GM20000 (cell line): Measurements from ENCODE around the gene C1orf232.

Experiments used
- DNase-seq: peaks from one replicate; pipeline ENCODE4 v3.0.0; 2012; ENCODE audit warnings: low spot score
- TF ChIP-seq, protein P1 (sequence below): IDR thresholded peaks from 2 replicates; pipeline ENCODE4 v1.5.1; 2012; ENCODE audit warnings: mild to moderate bottlenecking, control low read depth; ENCODE audit errors: extremely low read depth, missing control alignments

C1orf232 gene

DNA sequence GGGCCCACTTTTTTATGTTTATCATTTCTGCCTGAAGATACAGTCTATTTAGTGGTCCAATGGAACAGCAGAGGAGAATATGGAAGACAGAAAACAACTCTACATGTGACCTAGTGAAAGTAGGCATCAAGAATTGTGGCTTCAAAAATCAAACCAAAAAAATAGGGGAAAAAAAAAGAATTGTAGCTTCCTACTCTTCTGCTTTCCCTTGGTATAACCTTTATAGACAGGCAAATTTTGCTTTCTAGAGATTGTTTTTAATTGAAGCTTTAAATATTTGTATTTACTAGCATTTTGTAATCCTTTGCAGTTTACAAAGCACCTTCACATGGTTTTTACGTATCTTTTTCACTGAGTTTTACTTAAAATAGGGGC is 42.8 kb downstream of the C1orf232 start:
- TF ChIP-seq, protein P1, sequence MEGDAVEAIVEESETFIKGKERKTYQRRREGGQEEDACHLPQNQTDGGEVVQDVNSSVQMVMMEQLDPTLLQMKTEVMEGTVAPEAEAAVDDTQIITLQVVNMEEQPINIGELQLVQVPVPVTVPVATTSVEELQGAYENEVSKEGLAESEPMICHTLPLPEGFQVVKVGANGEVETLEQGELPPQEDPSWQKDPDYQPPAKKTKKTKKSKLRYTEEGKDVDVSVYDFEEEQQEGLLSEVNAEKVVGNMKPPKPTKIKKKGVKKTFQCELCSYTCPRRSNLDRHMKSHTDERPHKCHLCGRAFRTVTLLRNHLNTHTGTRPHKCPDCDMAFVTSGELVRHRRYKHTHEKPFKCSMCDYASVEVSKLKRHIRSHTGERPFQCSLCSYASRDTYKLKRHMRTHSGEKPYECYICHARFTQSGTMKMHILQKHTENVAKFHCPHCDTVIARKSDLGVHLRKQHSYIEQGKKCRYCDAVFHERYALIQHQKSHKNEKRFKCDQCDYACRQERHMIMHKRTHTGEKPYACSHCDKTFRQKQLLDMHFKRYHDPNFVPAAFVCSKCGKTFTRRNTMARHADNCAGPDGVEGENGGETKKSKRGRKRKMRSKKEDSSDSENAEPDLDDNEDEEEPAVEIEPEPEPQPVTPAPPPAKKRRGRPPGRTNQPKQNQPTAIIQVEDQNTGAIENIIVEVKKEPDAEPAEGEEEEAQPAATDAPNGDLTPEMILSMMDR: no peak
- DNase-seq: no peak

DNA sequence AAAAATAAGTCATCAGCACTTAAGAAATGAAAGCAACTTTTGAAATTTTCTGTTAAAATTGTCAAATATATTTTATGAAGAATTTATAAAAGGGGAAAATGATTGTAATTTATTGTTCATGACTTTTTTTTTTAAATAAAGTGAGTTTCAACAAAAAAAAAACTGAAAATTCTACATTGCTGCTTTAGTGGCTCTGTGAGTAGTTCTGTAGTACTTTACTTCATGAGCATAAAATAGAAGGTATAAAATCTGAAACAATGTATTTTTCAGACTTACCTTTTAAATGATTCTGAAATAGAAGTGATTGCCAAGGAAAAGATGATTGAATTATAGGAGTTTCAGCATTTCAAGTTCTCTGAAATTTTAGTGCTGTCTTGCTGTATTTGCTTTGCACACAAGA is 43.4 kb downstream of the C1orf232 start:
- no peak for DNase-seq
- TF ChIP-seq, protein P1: no peak

DNA sequence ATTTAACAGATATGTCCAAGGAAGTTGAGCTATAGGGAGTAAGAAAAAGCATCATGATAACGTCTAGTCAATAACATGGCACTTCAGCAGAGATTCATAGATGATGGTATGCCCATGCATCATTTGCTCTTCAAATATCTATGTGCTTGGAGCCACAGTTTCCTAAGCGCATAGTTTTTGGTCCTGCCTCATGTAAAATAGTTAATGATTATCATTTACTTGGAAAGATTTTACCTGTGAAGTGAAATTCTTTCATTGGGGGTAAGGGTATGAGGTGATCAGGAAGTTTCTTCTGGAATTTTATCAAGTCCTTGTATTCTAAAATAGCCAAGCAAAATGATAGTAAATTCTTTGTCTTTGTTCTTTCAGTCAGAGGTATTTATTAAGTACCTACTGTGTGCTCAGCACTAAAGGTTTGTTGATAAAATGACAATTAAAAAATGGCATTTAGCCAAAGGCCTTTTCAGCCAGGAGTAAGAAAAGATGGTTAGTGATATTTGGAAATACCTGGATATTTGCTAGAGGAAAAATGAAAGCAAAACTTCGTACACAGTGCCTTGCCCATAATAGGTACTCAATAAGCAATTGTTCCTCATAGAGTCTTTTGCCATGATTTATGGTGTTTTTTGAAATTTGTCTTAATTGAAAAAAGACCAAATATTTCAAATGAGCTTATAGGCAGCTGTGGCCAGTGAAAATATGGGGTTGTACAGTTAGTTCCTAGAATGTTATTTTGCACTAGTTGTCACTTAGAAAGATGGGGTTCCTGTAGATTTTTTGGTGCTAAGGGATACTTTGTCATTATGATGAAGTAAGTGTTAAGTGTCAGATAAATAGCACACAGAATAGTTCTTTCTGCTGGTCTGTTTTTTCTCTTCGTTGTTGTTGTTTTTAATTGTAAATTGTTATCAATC is 44.1 kb downstream of the C1orf232 start:
- DNase-seq: no peak
- TF ChIP-seq, protein P1: no peak

DNA sequence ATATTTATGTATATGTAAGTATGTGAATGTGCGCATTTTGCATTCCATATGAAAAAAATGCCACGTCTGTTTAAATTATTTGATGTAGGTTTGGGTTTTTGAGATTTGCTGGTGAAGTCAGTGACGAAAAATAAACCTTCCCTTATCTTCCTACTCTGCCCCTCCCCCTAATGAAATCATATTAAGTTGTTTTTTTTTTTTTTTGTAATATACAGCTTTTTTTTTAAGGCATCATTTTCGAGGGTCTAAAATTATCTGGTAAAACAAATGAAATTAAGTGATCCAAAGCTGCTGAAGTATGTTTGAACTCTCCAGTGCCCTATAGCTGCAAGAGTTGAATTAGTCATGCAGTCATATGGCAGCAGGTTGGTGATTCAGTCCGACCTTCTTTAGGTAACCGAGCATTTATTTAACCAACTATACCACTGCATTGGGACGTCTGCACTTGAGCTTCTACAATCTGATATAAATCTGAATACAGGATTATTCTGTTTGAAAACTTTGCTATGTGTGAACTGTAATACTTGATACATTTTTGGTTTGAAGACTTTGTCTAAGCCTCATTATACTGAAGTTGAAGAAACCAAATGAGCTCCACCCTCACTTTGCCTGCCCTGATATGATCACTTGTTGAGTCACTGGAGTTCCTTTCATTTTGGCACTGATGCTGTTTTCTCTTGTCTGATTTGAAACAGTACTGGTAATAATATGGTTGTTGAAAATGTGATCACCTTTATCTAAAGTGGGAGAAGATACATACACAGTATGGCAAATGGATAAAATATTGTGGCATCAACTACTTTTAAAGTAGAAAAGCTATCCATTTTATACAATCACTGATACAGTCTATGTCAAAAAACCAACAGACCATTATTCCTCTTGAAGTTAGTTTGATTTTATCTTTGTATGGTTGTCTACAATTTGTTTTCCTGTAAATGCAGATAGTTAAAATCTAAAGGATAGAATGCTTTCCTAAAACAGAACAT is 45.5 kb downstream of the C1orf232 start:
- TF ChIP-seq, protein P1: no peak
- no peak for DNase-seq

DNA sequence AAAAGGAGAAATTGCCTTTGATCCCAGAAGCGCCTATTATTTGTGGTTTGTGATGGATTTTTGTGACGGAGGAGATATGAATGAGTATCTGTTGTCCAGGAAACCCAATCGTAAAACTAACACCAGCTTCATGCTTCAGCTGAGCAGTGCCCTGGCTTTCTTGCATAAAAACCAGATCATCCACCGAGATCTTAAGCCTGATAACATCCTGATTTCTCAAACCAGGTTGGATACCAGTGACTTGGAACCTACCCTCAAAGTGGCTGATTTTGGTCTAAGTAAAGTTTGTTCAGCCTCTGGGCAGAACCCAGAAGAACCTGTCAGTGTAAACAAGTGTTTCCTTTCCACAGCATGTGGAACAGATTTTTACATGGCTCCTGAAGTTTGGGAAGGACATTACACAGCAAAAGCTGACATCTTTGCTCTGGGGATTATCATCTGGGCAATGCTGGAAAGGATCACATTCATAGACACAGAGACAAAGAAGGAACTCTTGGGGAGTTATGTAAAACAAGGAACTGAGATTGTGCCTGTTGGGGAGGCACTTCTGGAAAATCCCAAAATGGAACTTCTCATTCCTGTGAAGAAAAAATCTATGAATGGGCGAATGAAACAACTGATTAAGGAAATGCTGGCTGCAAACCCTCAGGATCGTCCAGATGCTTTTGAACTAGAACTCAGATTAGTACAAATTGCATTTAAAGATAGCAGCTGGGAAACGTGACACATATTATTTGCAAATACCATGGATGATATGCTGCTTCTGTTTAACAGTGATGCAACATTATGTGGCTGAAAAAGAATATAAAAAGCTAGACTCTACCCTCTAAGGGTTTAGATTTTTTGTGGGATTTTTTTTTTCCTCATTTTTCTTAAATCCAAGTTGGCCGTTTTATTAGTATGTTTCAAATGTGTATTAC is 46.6 kb downstream of the C1orf232 start:
- TF ChIP-seq, protein P1: no peak
- DNase-seq: no peak

DNA sequence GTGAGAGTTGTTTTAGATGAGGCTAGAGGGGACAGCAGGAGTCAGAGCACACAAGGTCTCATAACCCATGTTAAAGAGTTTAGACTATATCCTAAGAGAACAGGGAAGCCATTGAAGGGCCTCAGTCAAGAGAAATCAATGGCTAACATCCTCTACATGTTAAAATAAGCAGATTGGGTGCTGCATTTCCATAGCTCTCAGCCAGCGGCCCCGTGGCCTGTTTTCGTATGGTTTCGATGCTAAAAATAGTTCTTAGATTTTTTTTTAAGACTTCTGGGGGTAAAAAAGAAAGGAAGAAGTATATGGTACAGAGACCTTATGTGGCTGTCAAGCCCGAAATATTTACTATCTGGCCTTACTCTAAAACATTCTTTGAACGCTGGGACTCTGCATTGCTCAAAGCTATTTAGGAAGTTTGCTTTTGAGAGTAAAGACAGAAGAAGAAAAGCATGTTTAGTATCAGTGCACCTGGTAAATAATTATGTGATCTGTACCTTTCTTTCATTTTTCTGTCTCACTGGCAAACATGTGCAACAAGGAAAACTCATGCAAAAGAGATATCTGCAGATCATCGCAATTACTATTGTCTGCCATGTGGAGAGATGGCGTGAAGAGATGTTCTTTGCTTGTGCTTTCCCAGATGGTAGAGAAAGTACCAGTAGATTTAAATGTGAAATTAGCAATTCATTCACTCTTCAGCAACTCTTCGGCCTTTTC is 48.7 kb downstream of the C1orf232 start:
- peak; percentile 37 for DNase-seq
- TF ChIP-seq, protein P1: no peak
